GM18526 (cell line): Measurements from ENCODE around the gene LRRC27.

ENCODE experiments used
- POLR2A ChIP-seq: IDR thresholded peaks from 3 replicates; pipeline ENCODE4 v1.6.1; 2011; ENCODE audit not compliant: insufficient read length; ENCODE audit errors: extremely low read depth

The LRRC27 gene

GRCh38 chr10:132307823-132308586, 24.0 kb upstream of the LRRC27 start, which contains the start of gene STK32C:
TSS of gene STK32C (minus strand) at chr10:132307950. CDS start at chr10:132307833, 117 bp downstream.
- TF ChIP-seq POLR2A: no peak

- TF ChIP-seq POLR2A: no peak
These were observed 23.2 kb upstream of the LRRC27 start for GRCh38 chr10:132308587-132309470.

GRCh38 chr10:132309471-132309865, 22.5 kb upstream of the LRRC27 start:
- TF ChIP-seq POLR2A: no peak

GRCh38 chr10:132309879-132310591, 22.0 kb upstream of the LRRC27 start:
- TF ChIP-seq POLR2A: no peak

GRCh38 chr10:132310701-132311337, 21.2 kb upstream of the LRRC27 start:
- TF ChIP-seq POLR2A: no peak

GRCh38 chr10:132311338-132311939, 20.6 kb upstream of the LRRC27 start:
- no peak for TF ChIP-seq POLR2A

GRCh38 chr10:132313305-132313704, 18.7 kb upstream of the LRRC27 start:
- TF ChIP-seq POLR2A: no peak

GRCh38 chr10:132313865-132314264, 18.1 kb upstream of the LRRC27 start:
- no peak for TF ChIP-seq POLR2A

GRCh38 chr10:132314336-132314735, 17.7 kb upstream of the LRRC27 start:
- no peak for TF ChIP-seq POLR2A

- no peak for TF ChIP-seq POLR2A
These were observed 15.9 kb upstream of the LRRC27 start for GRCh38 chr10:132316133-132316532.

GRCh38 chr10:132319853-132320653, 11.9 kb upstream of the LRRC27 start:
- TF ChIP-seq POLR2A: no peak

- TF ChIP-seq POLR2A: no peak
These were observed 11.1 kb upstream of the LRRC27 start for GRCh38 chr10:132320654-132321469.

- TF ChIP-seq POLR2A: no peak
These were observed 10.3 kb upstream of the LRRC27 start for GRCh38 chr10:132321726-132322125.
